Mesodermal cell (in vitro differentiated cells): ENCODE data around the gene TREM1.
"Not testable (repeated sequence)": the region's sequence is repeated elsewhere in the genome, so short reads cannot be mapped to it uniquely, and the experiment has no call there.

Source experiments
- H3K27ac ChIP-seq: 2 replicates; pipeline ENCODE4 v1.7.0; 2013; ENCODE audit warnings: mild to moderate bottlenecking, low read depth, low read length, moderate library complexity; ENCODE audit not compliant: severe bottlenecking
- H3K36me3 ChIP-seq: 2 replicates; pipeline ENCODE4 v1.7.1; 2013; ENCODE audit warnings: mild to moderate bottlenecking, low read length, moderate library complexity; ENCODE audit not compliant: control insufficient read depth, insufficient read depth
- H3K4me1 ChIP-seq: one replicate; pipeline ENCODE4 v1.7.1; 2013; ENCODE audit warnings: mild to moderate bottlenecking, low read length; ENCODE audit not compliant: insufficient read depth, control insufficient read depth, poor library complexity, severe bottlenecking
- H3K4me3 ChIP-seq: 2 replicates; pipeline ENCODE4 v1.7.0; 2013; ENCODE audit warnings: low read length, control low read depth, mild to moderate bottlenecking; ENCODE audit not compliant: insufficient read depth, poor library complexity, severe bottlenecking; ENCODE audit errors: extremely low read depth
- H3K9me3 ChIP-seq: 2 replicates; pipeline ENCODE4 v1.7.1; 2013; ENCODE audit warnings: mild to moderate bottlenecking, low read length, moderate library complexity; ENCODE audit not compliant: control insufficient read depth
- WGBS, 2 experiments: methylation state at CpG; one replicate each; pipeline ENCODE4 v1.1.5; 2013; ENCODE audit warnings: missing lambda C conversion rate in 2 of 2; ENCODE audit not compliant: insufficient coverage in 2 of 2; 5-methylcytosine and 5-hydroxymethylcytosine counted together

Gene TREM1

DNA sequence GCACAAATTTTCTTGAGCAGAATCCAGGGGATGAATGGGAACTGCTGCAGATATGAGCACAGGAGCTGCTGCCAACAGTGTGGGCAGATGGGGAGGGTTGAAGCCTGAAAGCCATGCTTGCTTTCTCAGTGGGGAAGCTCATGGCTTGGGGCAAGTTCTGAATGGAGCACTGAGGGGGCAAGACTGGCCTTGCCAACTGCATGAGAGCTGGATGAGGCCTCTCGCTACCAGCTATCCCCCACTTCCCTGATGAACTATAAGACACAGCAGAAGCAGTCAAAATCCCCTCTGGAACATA, 28.3 kb downstream of the TREM1 start:
- H3K9me3 ChIP-seq, result peaks cover 1% of the 10 kb centered on the region
- H3K36me3 ChIP-seq, result no peaks in the 10 kb centered on the region
- H3K27ac ChIP-seq, result peak overlapping the region; percentile 74
- WGBS, 2 experiments, result no CpG with 5 or more reads among the region's 1 CpG
- peaks cover 6% of the 10 kb centered on the region for H3K4me1 ChIP-seq
- no peak overlapping the region for H3K4me3 ChIP-seq

GRCh38 chr6:41257369-41258195, 28.9 kb downstream of the TREM1 start:
- Histone ChIP-seq H3K4me3 (no peak overlapping the region), H3K27ac (peak overlapping the region; percentile 74)
- 69% methylated on average over 1 of the region's 2 CpGs; no CpG with 5 or more reads in 1 of the 2 experiments for WGBS, 2 experiments

DNA sequence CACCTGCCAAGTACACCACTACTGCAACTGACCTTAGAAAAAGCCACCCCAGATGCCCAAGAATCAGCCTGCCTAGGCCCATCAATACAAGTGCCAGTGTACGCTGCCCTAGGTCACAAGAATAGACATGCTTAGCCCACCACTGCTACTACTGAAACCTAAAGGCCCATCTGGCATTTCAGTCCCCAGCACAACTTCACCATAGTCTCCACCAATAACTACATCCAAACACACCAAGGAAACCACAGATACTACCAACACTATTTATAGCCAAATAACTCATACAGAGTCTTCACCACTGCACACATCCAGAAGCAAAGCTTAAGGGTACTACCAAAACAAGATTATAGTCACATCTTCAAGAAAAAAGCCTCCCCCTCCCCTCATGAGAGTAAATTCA, 30.1 kb downstream of the TREM1 start:
- Histone ChIP-seq H3K36me3 (no peaks in the 10 kb centered on the region), H3K9me3 (no peaks in the 10 kb centered on the region), H3K4me1 (peaks cover 6% of the 10 kb centered on the region), H3K27ac (no peak overlapping the region), H3K4me3 (no peak overlapping the region)
- 80 to 89% methylated on average over 1 of the region's 1 CpG for WGBS, 2 experiments

More at GRCh38 chr6:41257369-41258195, 28.9 kb downstream of the TREM1 start:
- no peaks in the 10 kb centered on the region for H3K36me3 ChIP-seq
- no peaks in the 10 kb centered on the region for H3K9me3 ChIP-seq
- peaks cover 6% of the 10 kb centered on the region for H3K4me1 ChIP-seq

DNA sequence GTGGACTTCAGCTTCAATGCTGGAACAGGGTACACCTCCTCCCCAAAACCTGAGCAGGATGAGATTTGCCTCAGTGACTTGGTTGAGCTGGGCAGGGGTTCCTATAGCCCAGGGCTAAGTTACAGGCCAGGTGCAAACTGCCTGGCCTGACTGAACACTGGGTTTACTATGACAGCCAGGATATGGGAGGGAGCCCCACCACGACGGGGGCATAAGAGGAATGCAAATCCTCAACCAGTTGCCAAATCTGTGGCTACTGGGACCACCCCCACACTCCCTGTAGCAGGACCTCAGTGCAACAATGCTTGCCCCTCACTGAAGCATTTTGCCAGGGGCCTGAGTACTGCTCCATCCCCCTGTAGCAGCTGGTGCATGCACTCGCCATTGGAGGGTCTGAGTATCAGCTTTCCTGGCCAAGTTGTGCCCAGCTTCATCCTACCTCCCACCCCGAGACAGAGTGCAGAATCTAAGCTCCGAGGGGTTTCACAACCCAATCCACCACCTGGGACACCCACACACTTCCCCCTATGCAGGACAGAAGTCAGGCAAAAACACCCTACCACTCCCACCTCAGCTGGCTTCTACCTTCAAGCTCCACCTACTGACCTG, 30.7 kb downstream of the TREM1 start:
- Histone ChIP-seq H3K9me3 (no peaks in the 10 kb centered on the region), H3K27ac (no peak overlapping the region), H3K4me1 (peaks cover 6% of the 10 kb centered on the region), H3K36me3 (no peaks in the 10 kb centered on the region), H3K4me3 (no peak overlapping the region)
- WGBS, 2 experiments, result 85 to 91% methylated on average over 5 of the region's 5 CpGs

GRCh38 chr6:41255110-41255509, 31.4 kb downstream of the TREM1 start:
- Histone ChIP-seq H3K36me3 (no peaks in the 10 kb centered on the region), H3K27ac (no peak overlapping the region), H3K4me3 (no peak overlapping the region), H3K4me1 (peaks cover 6% of the 10 kb centered on the region), H3K9me3 (no peaks in the 10 kb centered on the region)

- Histone ChIP-seq H3K4me3 (no peak overlapping the region), H3K36me3 (no peaks in the 10 kb centered on the region), H3K9me3 (no peaks in the 10 kb centered on the region), H3K27ac (no peak overlapping the region), H3K4me1 (peaks cover 4% of the 10 kb centered on the region)
- 71 to 80% methylated on average over 3 of the region's 3 CpGs for WGBS, 2 experiments
Observed at GRCh38 chr6:41252401-41253169, 33.9 kb downstream of the TREM1 start.

DNA sequence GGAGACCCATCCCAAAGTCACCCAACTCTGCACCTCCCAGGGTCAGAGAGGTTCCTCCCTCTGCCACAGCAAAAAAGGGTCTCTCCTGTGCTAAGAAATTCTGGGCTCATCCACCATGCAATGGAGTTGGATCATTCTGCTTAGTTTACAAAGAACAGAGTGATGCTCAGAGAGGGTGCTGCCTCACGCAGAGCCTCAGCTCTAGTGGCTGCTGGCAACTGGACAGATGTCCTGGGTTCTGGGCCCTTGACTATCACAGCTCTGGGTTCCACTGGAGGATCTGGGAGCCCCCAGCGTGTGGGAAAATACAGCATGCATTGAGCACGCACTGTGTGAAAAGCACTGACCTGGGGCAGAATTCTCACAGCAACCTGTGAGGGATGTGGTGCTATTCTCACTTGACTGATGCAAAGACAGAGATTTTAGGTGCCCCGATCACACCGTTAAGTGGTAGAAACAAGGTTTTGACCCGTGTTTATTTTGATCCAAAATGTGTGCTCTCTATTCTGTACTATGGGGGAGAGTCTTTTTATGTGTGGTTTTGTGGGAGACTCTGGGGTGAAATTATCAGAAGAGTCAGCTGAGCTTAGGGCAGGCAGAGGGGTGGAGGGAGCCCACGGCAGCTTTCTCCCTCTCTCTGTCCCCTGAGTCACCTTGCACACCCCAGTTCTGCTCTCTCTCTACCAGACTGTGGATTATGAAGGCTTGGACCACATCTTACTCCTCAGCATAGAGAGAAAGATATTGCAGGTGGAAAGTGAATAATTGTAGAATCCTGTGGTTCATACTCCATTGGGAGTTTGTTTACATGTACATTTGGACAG, 38.4 kb downstream of the TREM1 start:
- 82 to 90% methylated on average over 4 to 6 of the region's 7 CpGs for WGBS, 2 experiments
- Histone ChIP-seq H3K9me3 (no peaks in the 10 kb centered on the region), H3K4me1 (no peaks in the 10 kb centered on the region), H3K36me3 (no peaks in the 10 kb centered on the region), H3K27ac (no peak overlapping the region), H3K4me3 (no peak overlapping the region)

GRCh38 chr6:41247288-41247865, 39.1 kb downstream of the TREM1 start:
- Histone ChIP-seq H3K9me3 (no peaks in the 10 kb centered on the region), H3K4me3 (no peak overlapping the region), H3K36me3 (no peaks in the 10 kb centered on the region), H3K4me1 (no peaks in the 10 kb centered on the region), H3K27ac (no peak overlapping the region)
- 53 to 60% methylated on average over 4 to 9 of the region's 9 CpGs for WGBS, 2 experiments

DNA sequence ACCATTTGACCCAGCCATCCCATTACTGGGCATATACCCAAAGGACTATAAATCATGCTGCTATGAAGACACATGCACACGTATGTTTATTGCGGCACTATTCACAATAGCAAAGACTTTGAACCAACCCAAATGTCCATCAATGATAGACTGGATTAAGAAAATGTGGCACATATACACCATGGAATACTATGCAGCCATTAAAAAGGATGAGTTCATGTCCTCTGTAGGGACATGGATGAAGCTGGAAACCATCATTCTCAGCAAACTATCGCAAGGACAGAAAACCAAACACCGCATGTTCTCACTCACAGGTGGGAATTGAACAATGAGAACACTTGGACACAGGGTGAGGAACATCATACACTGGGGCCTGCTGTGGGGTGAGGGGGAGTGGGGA, 40.0 kb downstream of the TREM1 start:
- not testable (repeated sequence) for H3K9me3 ChIP-seq, H3K36me3 ChIP-seq, H3K4me3 ChIP-seq, H3K27ac ChIP-seq, H3K4me1 ChIP-seq
- 100% methylated on average over 1 of the region's 4 CpGs; no CpG with 5 or more reads in 1 of the 2 experiments for WGBS, 2 experiments

DNA sequence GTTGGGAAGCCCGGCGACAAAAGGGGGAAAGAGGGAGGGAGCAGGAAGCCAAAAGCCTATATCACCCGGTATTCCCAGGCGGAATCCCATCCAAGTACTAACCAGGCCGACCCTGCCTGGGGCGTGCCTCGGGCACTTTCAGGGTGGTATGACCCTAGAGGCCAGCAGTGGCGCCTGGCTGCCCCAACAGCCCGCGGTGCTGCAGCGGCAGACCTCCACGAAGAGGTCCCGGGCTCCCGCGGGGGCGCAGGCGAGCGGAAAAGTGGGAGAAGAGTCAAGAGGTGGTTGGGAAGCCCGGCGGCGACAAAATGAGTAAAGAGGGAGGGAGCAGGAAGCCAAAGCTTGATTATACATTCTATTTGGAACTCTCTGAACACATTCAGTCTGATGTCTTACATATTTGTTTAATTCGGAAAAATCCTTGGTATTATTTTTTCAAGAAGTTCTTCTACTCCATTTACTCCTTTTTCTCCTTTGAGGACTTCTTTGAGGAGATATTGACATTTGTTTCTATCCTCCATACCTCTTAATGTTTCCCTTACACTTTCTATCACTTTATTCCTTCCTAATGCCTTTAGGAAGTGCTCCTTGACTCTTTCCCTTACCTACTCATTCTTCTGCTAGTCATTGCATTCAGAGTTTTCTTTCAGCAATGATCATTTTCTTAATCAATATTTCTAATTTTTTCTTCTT, 46.9 kb downstream of the TREM1 start:
- Histone ChIP-seq H3K9me3 (no peaks in the 10 kb centered on the region), H3K4me1 (no peaks in the 10 kb centered on the region), H3K27ac (no peak overlapping the region), H3K4me3 (no peak overlapping the region), H3K36me3 (no peaks in the 10 kb centered on the region)
- WGBS, 2 experiments, result 2 to 3% methylated on average over 6 to 17 of the region's 22 CpGs
